ENCODE data around the gene ZNF487. TPM values are rescaled to one million over a fixed set of nuclear protein-coding genes. Genes with fewer than 3 reads are reported as not detected.
"Not testable (repeated sequence)": the region's sequence is repeated elsewhere in the genome, so short reads cannot be mapped to it uniquely, and the experiment has no call there.

The ZNF487 gene
- total and polyA plus RNA-seq, 10 of the 15 experiments (the other 5 are each of a cell fraction or from before 2014, with no cell fraction given), result 0.74 to 2.1 (median 1.1) TPM

DNA sequence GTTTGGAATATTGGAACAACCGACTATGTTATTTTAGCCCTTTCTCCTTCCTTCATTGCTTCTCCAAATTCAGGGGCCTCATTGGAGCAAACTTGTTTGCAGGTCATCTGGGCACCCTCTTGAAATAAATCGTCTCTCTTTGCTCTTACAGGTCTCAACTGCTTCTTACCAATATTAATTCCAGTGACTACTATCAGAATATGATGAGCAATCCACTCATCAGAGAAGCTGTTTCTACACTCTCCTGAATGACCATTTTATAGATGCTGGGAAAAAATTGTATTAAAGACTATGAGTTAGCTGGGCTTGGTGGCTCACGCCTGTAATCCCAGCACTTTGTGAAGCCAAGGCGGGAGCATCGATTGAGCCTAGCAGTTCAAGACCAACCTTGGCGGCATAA, 15.4 kb upstream of the ZNF487 start (continued):
- no peak for TF ChIP-seq PRDM15 (CRISPR knock-in tag; IDR thresholded peaks at IDR 0.05)
- no peak for TF ChIP-seq EP300 (IDR thresholded peaks at IDR 0.05; ENCODE audit: borderline replicate concordance in 1 of 2, control insufficient read depth in 1 of 2, low read depth in 2 of 2, low read length in 2 of 2)
- TF ChIP-seq ELK1 (IDR thresholded peaks at IDR 0.05; ENCODE audit: low read depth, low read length), result no peak
- TF ChIP-seq SIN3A (IDR thresholded peaks at IDR 0.05; ENCODE audit: low read depth, low read length), result no peak
- TF ChIP-seq HDAC2 (IDR thresholded peaks at IDR 0.05), result no peak
- TF ChIP-seq ETV6 (conservative IDR thresholded peaks at IDR 0.05 in 1 of 2, IDR thresholded peaks at IDR 0.05 in 1 of 2; ENCODE audit: borderline replicate concordance in 1 of 2, low read depth in 1 of 2), result no peak
- TF ChIP-seq STAT1 (conservative IDR thresholded peaks at IDR 0.05), result no peak

- BruUV-seq (replicated peaks), result not testable (repeated sequence)
- in situ Hi-C loops (cut with MboI), result loop anchor here (25.0 kb wide), 3 partner anchors 285 to 785 kb away; partner anchors contain the start of genes CSGALNACT2 and ZNF33B
Observed at GRCh38 chr10:43421944-43422343, 15.0 kb upstream of the ZNF487 start.

More at GRCh38 chr10:43421944-43422343, 15.0 kb upstream of the ZNF487 start:
- H3K27ac ChIP-seq (ENCODE audit: control insufficient read depth, insufficient read depth); H3K27me3 ChIP-seq (replicated peaks in 1 of 2; ENCODE audit: control insufficient read depth in 2 of 2, insufficient read depth in 2 of 2, low read length in 1 of 2); SMC1A ChIA-PET (ENCODE audit: uncharacterized antibody, unreplicated experiment); ATAC-seq; FAIRE-seq; CTCF ChIA-PET; RAD21 ChIA-PET (ENCODE audit: unreplicated experiment); H3K4me2 ChIP-seq (ENCODE audit: control insufficient read depth, insufficient read depth); H3K79me2 ChIP-seq (ENCODE audit: control insufficient read depth, insufficient read depth, low read length); DNase-seq (ENCODE audit: low read depth, low spot score); H3K9me3 ChIP-seq (replicated peaks; ENCODE audit: control insufficient read depth, insufficient read depth, low read length); H3K4me3 ChIP-seq; H2AFZ ChIP-seq (ENCODE audit: control insufficient read depth, low read depth, low read length); H4K20me1 ChIP-seq (ENCODE audit: control insufficient read depth, insufficient read depth); H3K36me3 ChIP-seq (ENCODE audit: control insufficient read depth in 2 of 2, insufficient read depth in 2 of 2, low read length in 1 of 2); H3K9ac ChIP-seq (ENCODE audit: control insufficient read depth, insufficient read depth, low read length); POLR2A ChIA-PET: not testable (repeated sequence)
- peaks cover 21% of the 10 kb centered on the region for H3K4me1 ChIP-seq (ENCODE audit: control insufficient read depth, insufficient read depth, low read length)
- whole genome bisulfite sequencing (ENCODE audit: insufficient coverage, insufficient replicate concordance, low lambda C conversion rate, missing lambda C conversion rate), result 82% methylated on average over 3 of the region's 4 CpGs
- intact Hi-C loops (cut with micrococcal nuclease; ENCODE audit: unreplicated experiment), result loop anchor here (2.0 kb wide), 1 partner anchor 17 kb away; no protein-coding TSS in a partner anchor

Measured in GM12878 (cell line).